IMR-90 (cell line): ENCODE data around the gene CYP4V2. TPM values are rescaled to one million over a fixed set of nuclear protein-coding genes. Genes with fewer than 3 reads are reported as not detected.

Experiments
- ATAC-seq: fragments of 200-7000 bp; cut with Tn5 transposase; 2 replicates; pipeline ENCODE4 v1.9.1; 2020; ENCODE audit warnings: low read depth, mild to moderate bottlenecking, moderate library complexity
- BruUV-seq: library from RNA; stranded (reverse); fragments of 400-500 nt; replicated peaks from 2 replicates; lab custom pipeline; 2021; lab: Mats Ljungman, UMichigan
- CTCF ChIA-PET: fragments of 300-600 bp; formaldehyde crosslinking; extraction: SDS; loops from one replicate; lab custom pipeline; 2021; ENCODE audit warnings: antibody characterized with exemption; lab: Yijun Ruan, JAX
- POLR2A ChIA-PET: fragments of 300-600 bp; sonication (Branson Sonifier 250); formaldehyde crosslinking; loops from one replicate; lab custom pipeline; 2022; ENCODE audit warnings: antibody characterized with exemption; ENCODE audit not compliant: unreplicated experiment; lab: Charles Lee
- DNase-seq: peaks from one replicate; pipeline ENCODE4 v3.0.0; 2013
- H2AFZ ChIP-seq: replicated peaks from 2 replicates; pipeline ENCODE3; 2013; ENCODE audit warnings: low read length, mild to moderate bottlenecking; ENCODE audit not compliant: poor library complexity
- H2AK5ac ChIP-seq: 2 replicates; pipeline ENCODE4 v1.6.1; 2013; ENCODE audit warnings: low read depth, low read length, inconsistent platforms
- H2AK9ac ChIP-seq: replicated peaks from 2 replicates; pipeline ENCODE3; 2013; ENCODE audit warnings: mild to moderate bottlenecking, low read depth, low read length, moderate library complexity; ENCODE audit not compliant: poor library complexity
- H2BK120ac ChIP-seq: 2 replicates; pipeline ENCODE4 v1.6.1; 2013; ENCODE audit warnings: low read depth, low read length, inconsistent platforms
- H2BK15ac ChIP-seq: 3 replicates; pipeline ENCODE4 v1.6.1; 2013; ENCODE audit warnings: low read depth, low read length, inconsistent platforms
- H2BK20ac ChIP-seq: 2 replicates; pipeline ENCODE4 v1.6.1; 2013; ENCODE audit warnings: low read depth, mild to moderate bottlenecking, inconsistent platforms, low read length, moderate library complexity
- H2BK5ac ChIP-seq: 2 replicates; pipeline ENCODE4 v1.6.1; 2013; ENCODE audit warnings: mild to moderate bottlenecking, low read depth, low read length, inconsistent platforms; ENCODE audit not compliant: poor library complexity, severe bottlenecking
- H3K14ac ChIP-seq: replicated peaks from 2 replicates; pipeline ENCODE4 v1.6.1; 2013; ENCODE audit warnings: low read depth, low read length, inconsistent platforms
- H3K18ac ChIP-seq: 2 replicates; pipeline ENCODE4 v1.6.1; 2013; ENCODE audit warnings: low read depth, low read length, control low read depth
- H3K23ac ChIP-seq: 2 replicates; pipeline ENCODE4 v1.6.1; 2013; ENCODE audit warnings: low read depth, low read length, inconsistent platforms
- H3K27ac ChIP-seq: 2 replicates; pipeline ENCODE4 v1.5.1; 2013; ENCODE audit warnings: mild to moderate bottlenecking, control low read depth, low read length; ENCODE audit not compliant: insufficient read depth
- H3K27me3 ChIP-seq: 2 replicates; pipeline ENCODE4 v1.6.1; 2013; ENCODE audit warnings: low read length; ENCODE audit not compliant: control insufficient read depth, insufficient read depth
- H3K36me3 ChIP-seq: 2 replicates; pipeline ENCODE4 v1.6.1; 2013; ENCODE audit warnings: low read length, mixed read lengths; ENCODE audit not compliant: control insufficient read depth, insufficient read depth
- H3K4ac ChIP-seq: 2 replicates; pipeline ENCODE4 v1.6.1; 2013; ENCODE audit warnings: low read depth, low read length, inconsistent platforms
- H3K4me1 ChIP-seq: 2 replicates; pipeline ENCODE4 v1.6.1; 2013; ENCODE audit warnings: low read length, mixed read lengths; ENCODE audit not compliant: control insufficient read depth, insufficient read depth
- H3K4me2 ChIP-seq: 2 replicates; pipeline ENCODE4 v1.6.1; 2013; ENCODE audit warnings: low read depth, mild to moderate bottlenecking, control low read depth, low read length, moderate library complexity
- H3K4me3 ChIP-seq: 2 replicates; pipeline ENCODE4 v1.5.1; 2013; ENCODE audit warnings: low read depth, mild to moderate bottlenecking, control low read depth, low read length, moderate library complexity; ENCODE audit not compliant: insufficient read depth
- H3K56ac ChIP-seq: 2 replicates; pipeline ENCODE4 v1.6.1; 2013; ENCODE audit warnings: low read length, inconsistent platforms; ENCODE audit not compliant: insufficient read depth; ENCODE audit errors: extremely low read depth
- H3K79me1 ChIP-seq, 2 experiments: 2 replicates each; pipeline ENCODE4 v1.6.1; 2013; ENCODE audit warnings: low read length in 2 of 2, inconsistent platforms in 1 of 2, low read depth in 1 of 2
- H3K9ac ChIP-seq: 2 replicates; pipeline ENCODE4 v1.6.1; 2013; ENCODE audit warnings: low read depth, low read length, control low read depth
- H3K9me1 ChIP-seq: 2 replicates; pipeline ENCODE4 v1.6.1; 2013; ENCODE audit warnings: low read length, inconsistent platforms; ENCODE audit not compliant: insufficient read depth
- H3K9me3 ChIP-seq: 2 replicates; pipeline ENCODE4 v1.6.1; 2013; ENCODE audit warnings: low read length; ENCODE audit not compliant: control insufficient read depth, insufficient read depth
- H4K20me1 ChIP-seq: 2 replicates; pipeline ENCODE4 v1.6.1; 2013; ENCODE audit warnings: low read length, inconsistent platforms; ENCODE audit not compliant: insufficient read depth
- H4K5ac ChIP-seq: 2 replicates; pipeline ENCODE4 v1.6.1; 2013; ENCODE audit warnings: mild to moderate bottlenecking, low read depth, low read length, control low read depth
- H4K8ac ChIP-seq, 2 experiments: 2 replicates each; pipeline ENCODE4 v1.6.1; 2013; ENCODE audit warnings: low read depth in 2 of 2, low read length in 2 of 2, control low read depth in 1 of 2, inconsistent platforms in 1 of 2
- H4K91ac ChIP-seq: 2 replicates; pipeline ENCODE4 v1.6.1; 2013; ENCODE audit warnings: low read depth, low read length, inconsistent platforms; ENCODE audit not compliant: insufficient read depth
- CEBPB ChIP-seq: IDR thresholded peaks from 2 replicates; pipeline ENCODE4 v1.6.1; 2012; ENCODE audit warnings: low read depth, low read length, improper control_type of control experiment
- FOS ChIP-seq: fragments of 150-350 bp; IDR thresholded peaks from 2 replicates; pipeline ENCODE4 v1.6.1; 2016; ENCODE audit warnings: low read depth, low read length
- MAZ ChIP-seq: IDR thresholded peaks from 2 replicates; pipeline ENCODE4 v1.6.1; 2012; ENCODE audit warnings: low read depth, mild to moderate bottlenecking, low read length, improper control_type of control experiment, moderate library complexity, borderline replicate concordance
- POLR2A ChIP-seq: IDR thresholded peaks from 2 replicates; pipeline ENCODE4 v1.6.1; 2012; ENCODE audit warnings: mild to moderate bottlenecking, low read depth, low read length
- RAD21 ChIP-seq: IDR thresholded peaks from 2 replicates; pipeline ENCODE4 v1.6.1; 2012; ENCODE audit warnings: low read length, improper control_type of control experiment
- RFX5 ChIP-seq: IDR thresholded peaks from 2 replicates; pipeline ENCODE4 v1.8.0; 2012; ENCODE audit warnings: low read depth, mild to moderate bottlenecking, low read length, moderate library complexity
- SMC3 ChIP-seq: fragments of 150-350 bp; IDR thresholded peaks from 2 replicates; pipeline ENCODE4 v1.6.1; 2016; ENCODE audit warnings: low read depth, mild to moderate bottlenecking, antibody characterized with exemption, low read length, moderate library complexity
- WGBS, 2 experiments: methylation state at CpG; one replicate each; pipeline versions ENCODE4 v1.1.5 to v1.1.7; 2013; ENCODE audit warnings: missing lambda C conversion rate in 2 of 2; ENCODE audit not compliant: insufficient read length in 1 of 2; ENCODE audit errors: extremely low coverage in 2 of 2; 5-methylcytosine and 5-hydroxymethylcytosine counted together
- dilution Hi-C: fragments of 300-500 bp; cut with HindIII; formaldehyde crosslinking; loops from one replicate; pipeline ENCODE4 v1.14.3; 2018; ENCODE audit warnings: low sequenced_read_pairs; ENCODE audit not compliant: unreplicated experiment
- in situ Hi-C: fragments of 300-500 bp; cut with MboI; formaldehyde crosslinking; loops from 3 replicates; pipeline ENCODE4 v1.14.3; 2019; ENCODE audit warnings: low sequenced_read_pairs, inconsistent platforms, mixed read lengths
- intact Hi-C: fragments of 100-400 bp; cut with micrococcal nuclease; formaldehyde crosslinking; loops from 2 replicates; pipeline ENCODE4 v1.10.0; 2022
- polyA plus RNA-seq, 3 experiments: library from polyadenylated mRNA; depleted of rRNA; stranded (reverse); fragments of >200 nt; gene quantifications; 2 replicates each; pipeline ENCODE4 v1.2.3, GENCODE V29; 2012; ENCODE audit warnings: low replicate concordance in 1 of 3
- total RNA-seq: library from RNA; depleted of rRNA; stranded (reverse); fragments of >200 nt; gene quantifications from 2 replicates; pipeline ENCODE4 v1.2.3, GENCODE V29; 2012
- TF ChIP-seq, protein P1 (sequence below): fragments of 150-350 bp; IDR thresholded peaks from 2 replicates; pipeline ENCODE4 v1.6.1; 2016; ENCODE audit warnings: low read depth, mild to moderate bottlenecking, low read length, moderate library complexity, borderline replicate concordance
- TF ChIP-seq, protein P2 (sequence below): fragments of 150-350 bp; IDR thresholded peaks from 2 replicates; pipeline ENCODE4 v1.6.1; 2017; ENCODE audit warnings: mild to moderate bottlenecking, antibody characterized with exemption, low read length, low read depth
- TF ChIP-seq, protein P3 (sequence below): conservative IDR thresholded peaks from 2 replicates; pipeline ENCODE4 v1.5.1; 2012; ENCODE audit warnings: mild to moderate bottlenecking, low read depth, low read length, improper control_type of control experiment

The CYP4V2 gene
- total and polyA plus RNA-seq, 2 of the 4 experiments (the other 2 are of a cell fraction), result 3.9 to 4.1 TPM

DNA sequence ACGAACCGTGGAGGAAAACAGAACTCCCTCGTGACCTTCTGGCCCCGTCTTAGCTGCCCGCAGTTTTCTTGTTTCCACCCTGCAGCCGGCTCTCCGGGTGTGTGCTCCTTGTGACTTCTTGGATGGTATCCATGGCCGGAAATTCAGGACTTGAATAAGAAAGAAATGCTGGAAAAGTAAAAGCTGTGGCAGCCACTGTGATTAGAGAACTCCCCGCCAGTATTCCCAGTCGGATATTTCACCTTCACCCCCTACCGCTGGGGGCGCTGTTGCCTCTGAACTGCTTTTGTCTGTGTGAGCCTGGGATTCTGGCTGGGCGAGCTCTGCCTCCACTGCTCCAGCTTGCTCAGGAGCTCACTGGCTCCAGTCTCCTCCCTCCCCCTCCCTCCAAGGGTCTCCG, 41.5 kb upstream of the CYP4V2 start:
- dilution Hi-C loops (no loop called here), intact Hi-C loops (no loop called here), in situ Hi-C loops (no loop called here)
- Histone ChIP-seq H2AK9ac (no peak overlapping the region), H3K18ac (no peak overlapping the region), H2BK15ac (no peak overlapping the region), H3K79me1 (no peaks in the 10 kb centered on the region), H3K4me1 (no peaks in the 10 kb centered on the region), H3K14ac (no peak overlapping the region), H3K4ac (no peak overlapping the region), H3K56ac (no peak overlapping the region), H2BK20ac (no peak overlapping the region), H3K23ac (no peak overlapping the region), H3K27ac (no peak overlapping the region), H2BK5ac (no peak overlapping the region), H4K91ac (no peak overlapping the region), H3K36me3 (no peaks in the 10 kb centered on the region), H4K5ac (no peak overlapping the region), H3K4me3 (no peak overlapping the region), H2BK120ac (no peak overlapping the region), H3K9ac (no peak overlapping the region), H4K8ac (no peak overlapping the region), H3K9me1 (no peaks in the 10 kb centered on the region), H3K4me2 (no peak overlapping the region; the same call in 1 of the 2 replicates), H2AFZ (no peak overlapping the region), H2AK5ac (no peak overlapping the region), H4K20me1 (no peaks in the 10 kb centered on the region), H3K27me3 (0 out of 2 replicates have a peak, but pooled peaks cover 3% of the 10 kb centered on the region), H3K9me3 (no peaks in the 10 kb centered on the region)
- DNase-seq (no peak), ATAC-seq (no peak)
- BruUV-seq, result no TSS peak
- no peak for TF ChIP-seq MAZ
- TF ChIP-seq, protein P1, sequence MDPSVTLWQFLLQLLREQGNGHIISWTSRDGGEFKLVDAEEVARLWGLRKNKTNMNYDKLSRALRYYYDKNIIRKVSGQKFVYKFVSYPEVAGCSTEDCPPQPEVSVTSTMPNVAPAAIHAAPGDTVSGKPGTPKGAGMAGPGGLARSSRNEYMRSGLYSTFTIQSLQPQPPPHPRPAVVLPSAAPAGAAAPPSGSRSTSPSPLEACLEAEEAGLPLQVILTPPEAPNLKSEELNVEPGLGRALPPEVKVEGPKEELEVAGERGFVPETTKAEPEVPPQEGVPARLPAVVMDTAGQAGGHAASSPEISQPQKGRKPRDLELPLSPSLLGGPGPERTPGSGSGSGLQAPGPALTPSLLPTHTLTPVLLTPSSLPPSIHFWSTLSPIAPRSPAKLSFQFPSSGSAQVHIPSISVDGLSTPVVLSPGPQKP, result no peak
- TF ChIP-seq, protein P2, sequence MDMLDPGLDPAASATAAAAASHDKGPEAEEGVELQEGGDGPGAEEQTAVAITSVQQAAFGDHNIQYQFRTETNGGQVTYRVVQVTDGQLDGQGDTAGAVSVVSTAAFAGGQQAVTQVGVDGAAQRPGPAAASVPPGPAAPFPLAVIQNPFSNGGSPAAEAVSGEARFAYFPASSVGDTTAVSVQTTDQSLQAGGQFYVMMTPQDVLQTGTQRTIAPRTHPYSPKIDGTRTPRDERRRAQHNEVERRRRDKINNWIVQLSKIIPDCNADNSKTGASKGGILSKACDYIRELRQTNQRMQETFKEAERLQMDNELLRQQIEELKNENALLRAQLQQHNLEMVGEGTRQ, result no peak
- no peak for TF ChIP-seq POLR2A
- no peak for TF ChIP-seq RAD21
- no peak for TF ChIP-seq CEBPB
- TF ChIP-seq, protein P3, sequence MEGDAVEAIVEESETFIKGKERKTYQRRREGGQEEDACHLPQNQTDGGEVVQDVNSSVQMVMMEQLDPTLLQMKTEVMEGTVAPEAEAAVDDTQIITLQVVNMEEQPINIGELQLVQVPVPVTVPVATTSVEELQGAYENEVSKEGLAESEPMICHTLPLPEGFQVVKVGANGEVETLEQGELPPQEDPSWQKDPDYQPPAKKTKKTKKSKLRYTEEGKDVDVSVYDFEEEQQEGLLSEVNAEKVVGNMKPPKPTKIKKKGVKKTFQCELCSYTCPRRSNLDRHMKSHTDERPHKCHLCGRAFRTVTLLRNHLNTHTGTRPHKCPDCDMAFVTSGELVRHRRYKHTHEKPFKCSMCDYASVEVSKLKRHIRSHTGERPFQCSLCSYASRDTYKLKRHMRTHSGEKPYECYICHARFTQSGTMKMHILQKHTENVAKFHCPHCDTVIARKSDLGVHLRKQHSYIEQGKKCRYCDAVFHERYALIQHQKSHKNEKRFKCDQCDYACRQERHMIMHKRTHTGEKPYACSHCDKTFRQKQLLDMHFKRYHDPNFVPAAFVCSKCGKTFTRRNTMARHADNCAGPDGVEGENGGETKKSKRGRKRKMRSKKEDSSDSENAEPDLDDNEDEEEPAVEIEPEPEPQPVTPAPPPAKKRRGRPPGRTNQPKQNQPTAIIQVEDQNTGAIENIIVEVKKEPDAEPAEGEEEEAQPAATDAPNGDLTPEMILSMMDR, result no peak
- TF ChIP-seq RFX5, result no peak
- no peak for TF ChIP-seq SMC3
- no peak for TF ChIP-seq FOS
- POLR2A ChIA-PET, result no interaction called here
- WGBS, 2 experiments, result no CpG with 5 or more reads among the region's 14 CpGs
- CTCF ChIA-PET, result no interaction called here
